MV-4-11 (cell line): ENCODE data around the gene ZNF90.
"Not testable (repeated sequence)": the region's sequence is repeated elsewhere in the genome, so short reads cannot be mapped to it uniquely, and the experiment has no call there.

ENCODE experiments used
- DNase-seq: peaks from one replicate; lab custom pipeline; 2025; lab: John Stamatoyannopoulos, UW

Gene ZNF90

GRCh38 chr19:20103091-20103740 lies 25.4 kb downstream of the ZNF90 start:
- no peak for DNase-seq

DNA sequence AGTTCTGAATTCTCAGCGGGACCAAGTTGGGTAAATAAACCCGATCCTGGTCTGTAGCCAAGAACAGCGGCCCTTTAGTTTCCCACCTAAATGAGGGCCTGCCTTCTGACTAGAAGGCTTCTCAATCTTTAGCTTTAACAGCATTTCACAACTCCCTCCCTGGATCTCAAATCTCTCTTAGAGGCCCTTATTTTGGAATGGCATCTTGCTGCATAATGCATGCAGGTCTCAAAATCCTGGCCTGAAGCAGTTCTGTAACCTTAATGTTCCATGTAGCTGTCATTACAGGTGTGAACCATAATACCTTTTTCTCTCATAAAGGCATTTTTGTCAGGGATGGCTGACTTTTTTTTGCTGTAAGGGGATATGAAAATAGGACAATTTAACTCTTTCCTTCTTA lies 29.5 kb downstream of the ZNF90 start:
- DNase-seq, result no peak

DNA sequence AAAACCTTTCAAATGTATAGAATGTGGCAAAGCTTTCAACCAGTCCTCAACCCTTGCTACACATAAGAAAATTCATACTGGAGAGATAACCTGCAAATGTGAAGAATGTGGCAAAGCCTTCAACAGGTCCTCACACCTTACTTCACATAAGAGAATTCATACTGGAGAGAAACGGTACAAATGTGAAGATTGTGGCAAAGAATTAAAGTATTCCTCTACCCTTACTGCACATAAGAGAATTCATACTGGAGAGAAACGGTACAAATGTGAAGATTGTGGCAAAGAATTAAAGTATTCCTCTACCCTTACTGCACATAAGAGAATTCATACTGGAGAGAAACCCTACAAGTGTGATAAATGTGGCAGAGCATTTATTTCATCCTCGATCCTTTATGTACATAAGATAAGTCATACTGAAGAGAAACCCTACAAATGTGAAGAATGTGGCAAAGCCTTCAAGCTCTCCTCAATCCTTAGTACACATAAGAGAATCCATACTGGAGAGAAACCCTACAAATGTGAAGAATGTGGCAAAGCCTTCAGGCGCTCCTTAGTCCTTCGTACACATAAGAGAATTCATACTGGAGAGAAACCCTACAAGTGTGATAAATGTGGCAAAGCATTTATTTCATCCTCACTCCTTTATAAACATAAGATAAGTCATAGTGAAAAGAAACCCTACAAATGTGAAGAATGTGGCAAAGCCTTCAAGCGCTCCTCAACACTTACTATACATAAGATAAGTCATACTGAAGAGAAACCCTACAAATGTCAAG lies 40.5 kb downstream of the ZNF90 start:
- not testable (repeated sequence) for DNase-seq

DNA sequence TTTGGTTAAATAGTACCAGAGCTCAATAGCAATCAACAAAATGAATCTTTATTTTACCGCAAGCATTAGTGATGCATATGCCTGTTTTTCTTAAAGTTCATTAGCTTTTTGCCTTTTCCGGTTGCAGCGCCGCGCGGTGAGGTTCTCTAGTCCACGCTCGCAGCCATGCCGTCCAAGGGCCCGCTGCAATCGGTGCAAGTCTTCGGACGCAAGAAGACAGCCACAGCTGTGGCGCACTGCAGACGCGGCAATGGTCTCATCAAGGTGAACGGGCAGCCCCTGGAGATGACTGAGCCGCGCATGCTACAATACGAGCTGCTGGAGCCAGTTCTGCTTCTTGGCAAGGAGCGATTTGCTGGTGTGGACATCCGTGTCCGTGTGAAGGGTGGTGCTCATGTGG lies 47.1 kb downstream of the ZNF90 start:
- DNase-seq, result no peak

DNA sequence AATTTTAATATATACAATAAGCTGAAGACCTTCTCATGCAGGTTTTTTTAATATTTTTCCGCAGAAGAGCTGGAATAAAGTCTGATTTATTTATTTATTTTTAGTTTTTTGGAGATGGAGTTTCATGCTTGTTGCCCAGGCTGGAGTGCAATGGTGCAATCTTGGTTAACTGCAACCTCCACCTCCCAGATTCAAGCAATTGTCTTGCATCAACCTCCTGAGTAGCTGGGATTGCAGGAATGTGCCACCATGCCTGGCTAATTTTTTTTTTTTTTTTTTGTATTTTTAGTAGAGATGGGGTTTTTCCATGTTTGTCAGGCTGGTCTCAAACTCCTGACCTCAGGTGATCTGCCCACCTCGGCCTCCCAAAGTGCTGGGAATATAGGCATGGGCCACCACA lies 55.1 kb downstream of the ZNF90 start:
- not testable (repeated sequence) for DNase-seq

GRCh38 chr19:20137714-20138113 lies 59.9 kb downstream of the ZNF90 start:
- not testable (repeated sequence) for DNase-seq

DNA sequence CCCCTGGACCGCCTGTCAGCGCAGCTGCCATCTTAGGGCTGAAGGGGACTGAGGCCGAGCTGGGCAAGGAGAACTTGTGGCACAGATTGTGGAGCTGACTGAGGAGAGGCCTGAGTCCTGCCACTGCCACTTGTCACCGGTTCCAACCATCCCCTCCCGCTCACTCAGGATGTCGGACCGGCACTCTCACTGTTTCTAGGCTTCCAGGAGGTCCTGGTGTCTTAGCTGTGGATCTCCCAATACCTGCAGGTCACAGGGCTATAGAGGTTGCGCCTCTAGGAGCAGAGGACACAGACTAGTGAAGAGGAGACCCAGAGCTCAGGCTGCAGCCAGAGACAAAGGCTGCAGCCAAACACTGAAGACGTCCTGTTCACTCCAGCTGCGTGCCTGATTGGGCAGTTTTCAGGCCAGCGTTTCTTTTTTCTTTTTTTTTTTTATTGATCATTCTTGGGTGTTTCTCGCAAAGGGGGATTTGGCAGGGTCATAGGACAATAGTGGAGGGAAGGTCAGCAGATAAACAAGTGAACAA lies 73.9 kb downstream of the ZNF90 start:
- DNase-seq, result no peak

DNA sequence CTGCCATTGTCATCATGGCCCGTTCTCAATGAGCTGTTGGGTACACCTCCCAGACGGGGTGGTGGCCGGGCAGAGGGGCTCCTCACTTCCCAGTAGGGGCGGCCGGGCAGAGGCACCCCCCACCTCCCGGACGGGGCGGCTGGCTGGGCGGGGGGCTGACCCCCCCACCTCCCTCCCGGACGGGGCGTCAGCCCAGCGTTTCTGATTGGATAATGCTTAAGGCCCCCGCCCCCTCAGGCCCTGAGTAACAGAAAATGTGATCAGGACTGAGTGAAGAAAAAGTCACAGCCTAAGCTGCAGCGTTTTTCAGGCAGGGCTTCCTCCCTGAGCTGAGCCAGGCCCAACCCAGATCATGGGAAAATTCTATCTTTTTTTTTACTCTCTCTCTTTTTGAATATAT lies 74.7 kb downstream of the ZNF90 start:
- DNase-seq, result not testable (repeated sequence)

- no peak for DNase-seq
Observed at GRCh38 chr19:20153281-20153680, 75.5 kb downstream of the ZNF90 start.

DNA sequence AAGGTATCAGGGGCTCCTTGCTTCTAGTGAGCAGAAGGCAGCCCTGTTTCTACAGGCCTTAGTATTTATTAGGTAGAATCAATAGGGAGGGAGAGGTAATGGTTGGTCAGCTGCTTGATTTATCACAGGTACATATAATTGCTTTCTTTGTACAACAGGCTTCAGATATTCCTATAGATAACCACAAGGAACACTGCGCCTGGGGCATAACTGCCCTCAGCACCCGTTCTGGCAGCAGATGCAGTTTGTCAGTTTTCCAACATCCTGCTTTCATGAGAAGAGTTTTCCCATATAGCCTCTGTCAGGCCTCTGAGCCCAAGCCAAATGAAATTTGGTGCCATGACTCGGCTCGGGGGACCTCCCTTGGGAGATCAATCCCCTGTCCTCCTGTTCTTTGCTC lies 76.8 kb downstream of the ZNF90 start:
- DNase-seq, result no peak

DNA sequence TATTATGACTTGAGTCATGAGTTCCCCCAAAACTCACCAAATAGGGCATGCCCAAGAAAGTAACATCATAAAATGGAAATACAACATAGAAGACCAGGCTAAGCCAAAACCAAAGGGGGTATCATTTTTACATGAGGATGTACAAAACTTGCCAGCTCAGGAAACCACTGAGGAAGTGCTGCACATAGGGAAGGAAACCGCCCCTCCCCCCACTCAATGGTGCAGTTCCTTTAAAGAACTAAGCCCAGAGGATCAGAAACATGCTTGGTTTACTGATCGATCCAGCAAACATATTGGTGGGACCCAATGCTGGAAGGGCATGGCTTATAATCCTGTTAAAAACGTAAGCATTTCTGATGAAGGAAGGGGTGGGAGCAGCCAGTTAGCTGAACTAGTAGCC lies 85.0 kb downstream of the ZNF90 start:
- DNase-seq, result peak; percentile 76

- DNase-seq, result no peak
Observed at GRCh38 chr19:20164456-20164855, 86.7 kb downstream of the ZNF90 start.

DNA sequence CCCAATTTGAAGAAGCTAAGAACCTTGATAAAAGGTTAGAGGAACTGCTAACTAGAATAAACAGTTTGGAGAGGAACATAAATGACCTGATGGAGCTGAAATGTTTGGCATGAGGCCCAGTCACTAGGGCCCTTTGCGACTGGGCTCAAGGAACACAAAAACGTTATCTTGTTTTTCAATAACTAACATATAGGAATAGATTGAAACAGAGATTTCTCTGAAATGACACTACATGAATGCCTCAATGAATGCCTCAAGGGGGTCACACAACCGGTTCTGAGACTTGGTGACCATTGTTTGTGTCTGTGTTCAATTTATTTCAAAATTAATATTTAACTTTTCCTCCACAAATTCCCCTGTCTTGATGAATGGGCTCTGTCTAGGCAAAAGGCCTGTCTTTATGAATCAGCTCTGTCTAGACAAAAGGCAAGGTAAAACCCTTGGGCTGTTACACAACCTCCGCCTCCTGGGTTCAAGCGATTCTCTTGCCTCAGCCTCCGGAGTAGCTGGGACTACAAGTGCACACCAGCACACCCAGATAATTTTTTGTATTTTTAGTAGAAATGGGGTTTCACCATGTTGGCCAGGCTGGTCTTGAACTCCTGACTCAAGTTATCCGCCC lies 88.3 kb downstream of the ZNF90 start:
- no peak for DNase-seq

- peak; percentile 98 for DNase-seq
Observed at GRCh38 chr19:20167020-20167644, 89.3 kb downstream of the ZNF90 start, which contains the start of gene ZNF486. Gene ZNF486, plus strand, starts transcription at chr19:20167214. Its CDS starts 117 bp downstream, at chr19:20167331.

- DNase-seq, result peak; percentile 39
Observed at GRCh38 chr19:20167651-20168122, 89.9 kb downstream of the ZNF90 start.
